ENCODE results near the gene FAM50B.
A peak's percentile ranks its signal among the peaks of the same experiment; 100 is the strongest.

Gene FAM50B

GRCh38 chr6:3867641-3868502 is 18.7 kb downstream of the FAM50B start:
- intact Hi-C loops (cut with DNase I), result no loop called here
- DNase-seq, result peak in 1 of 42 donors; percentile 30

- intact Hi-C loops (cut with DNase I), result no loop called here
- peak in 16 of 42 donors; percentile 8 to 63 (median 32) for DNase-seq
Measured at GRCh38 chr6:3868544-3868943, 19.4 kb downstream of the FAM50B start.

GRCh38 chr6:3869284-3869631 is 20.1 kb downstream of the FAM50B start:
- intact Hi-C loops (cut with DNase I), result no loop called here
- peak in 1 of 42 donors; percentile 31 for DNase-seq

- DNase-seq, result peak in 1 of 42 donors; percentile 5
- intact Hi-C loops (cut with DNase I), result no loop called here
Measured at GRCh38 chr6:3869632-3870527, 20.7 kb downstream of the FAM50B start.

DNA sequence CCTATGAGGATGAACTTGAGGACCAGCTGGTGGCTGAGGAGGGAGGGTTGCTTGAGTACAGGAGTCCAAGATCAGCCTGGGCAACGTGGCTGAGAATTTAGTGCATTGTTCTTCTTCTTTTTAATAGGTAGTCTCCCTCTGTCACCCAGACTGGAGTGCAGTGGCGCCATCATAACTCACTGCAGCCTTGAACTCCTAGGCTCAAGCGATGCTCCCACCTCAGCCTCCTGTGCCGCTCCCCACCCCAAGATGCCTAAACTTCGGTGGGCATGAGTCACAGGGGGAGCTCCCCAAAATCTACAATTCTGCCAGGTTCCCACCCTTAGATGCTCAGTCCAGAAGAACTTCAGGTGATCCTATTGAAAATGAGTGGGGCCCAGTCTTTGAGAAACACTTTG is 21.4 kb downstream of the FAM50B start:
- intact Hi-C loops (cut with DNase I), result no loop called here
- peak in 1 of 42 donors; percentile 7 for DNase-seq

- intact Hi-C loops (cut with DNase I), result no loop called here
- DNase-seq, result peak in 1 of 42 donors; percentile 9
Measured at GRCh38 chr6:3871515-3871914, 22.3 kb downstream of the FAM50B start.

- no peak for DNase-seq
Measured at GRCh38 chr6:3871939-3872338, 22.8 kb downstream of the FAM50B start.

GRCh38 chr6:3872370-3872854 is 23.2 kb downstream of the FAM50B start:
- intact Hi-C loops (cut with DNase I), result no loop called here
- no peak for DNase-seq

More at GRCh38 chr6:3871939-3872338, 22.8 kb downstream of the FAM50B start:
- intact Hi-C loops (cut with DNase I), result no loop called here

DNA sequence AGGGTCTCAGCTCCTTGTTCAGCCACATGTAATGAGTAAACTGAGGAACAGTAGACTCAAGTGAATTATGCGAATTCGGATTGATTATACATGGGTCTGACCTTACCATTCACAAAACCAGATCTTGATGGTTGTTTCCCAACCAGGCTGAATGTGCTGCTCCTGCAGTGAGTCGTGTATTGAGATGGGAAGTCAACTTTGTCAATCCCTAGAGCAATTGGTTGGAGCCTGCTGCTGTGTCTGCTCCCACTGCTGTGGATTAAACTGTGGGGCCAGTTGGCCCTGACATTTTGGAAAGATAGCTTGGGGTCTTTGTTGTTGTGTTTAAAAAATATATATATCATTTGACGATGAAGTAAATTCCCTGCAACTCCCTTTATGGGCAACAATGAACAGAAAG is 23.9 kb downstream of the FAM50B start:
- intact Hi-C loops (cut with DNase I), result no loop called here
- no peak for DNase-seq

DNA sequence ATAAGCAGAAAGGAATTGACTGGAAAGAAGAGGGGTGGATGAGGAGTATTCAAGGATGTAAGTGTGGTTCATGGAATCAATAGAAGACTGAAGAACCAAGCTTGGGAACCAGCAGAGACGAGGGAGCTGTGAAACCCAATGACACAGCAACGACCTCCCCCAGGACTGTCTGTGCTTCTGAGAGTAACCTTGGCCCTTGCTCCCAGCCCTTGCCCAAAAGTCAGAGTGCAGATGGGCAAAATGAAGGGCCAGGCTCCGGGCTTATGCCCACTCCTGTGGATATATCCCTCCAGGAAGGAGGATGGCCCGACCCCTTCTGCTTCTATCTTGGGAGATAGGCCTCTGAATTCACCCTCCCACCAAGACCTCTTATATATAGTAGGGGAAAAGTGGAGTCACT is 24.9 kb downstream of the FAM50B start:
- intact Hi-C loops (cut with DNase I), result no loop called here

GRCh38 chr6:3875486-3875885 is 26.3 kb downstream of the FAM50B start:
- no peak for DNase-seq
- intact Hi-C loops (cut with DNase I), result no loop called here

More for the DNA sequence above, 24.9 kb downstream of the FAM50B start:
- DNase-seq, result no peak

DNA sequence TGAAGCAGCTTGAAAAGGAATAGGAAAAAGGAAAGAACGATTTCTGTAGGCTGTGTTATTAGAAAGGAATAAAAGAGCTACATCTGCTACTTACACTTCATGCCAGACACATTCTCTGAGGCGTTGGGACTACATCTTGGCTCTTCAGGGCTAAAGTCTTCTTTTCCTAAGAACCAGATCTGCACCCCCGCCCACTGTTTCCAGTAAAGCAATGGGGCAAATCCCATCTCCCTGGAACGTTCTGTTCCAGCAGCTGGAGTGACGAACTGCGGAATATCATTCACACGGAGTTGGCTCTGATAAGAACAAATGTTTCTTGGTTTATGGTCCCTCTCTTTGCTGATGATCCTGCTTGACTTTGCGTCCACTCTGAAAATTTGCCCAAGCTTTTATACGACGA is 26.9 kb downstream of the FAM50B start:
- no peak for DNase-seq
- intact Hi-C loops (cut with DNase I), result no loop called here

- intact Hi-C loops (cut with DNase I), result no loop called here
- no peak for DNase-seq
Measured at GRCh38 chr6:3876866-3877265, 27.7 kb downstream of the FAM50B start.

- intact Hi-C loops (cut with DNase I), result no loop called here
Measured at GRCh38 chr6:3878048-3878666, 29.0 kb downstream of the FAM50B start.

DNA sequence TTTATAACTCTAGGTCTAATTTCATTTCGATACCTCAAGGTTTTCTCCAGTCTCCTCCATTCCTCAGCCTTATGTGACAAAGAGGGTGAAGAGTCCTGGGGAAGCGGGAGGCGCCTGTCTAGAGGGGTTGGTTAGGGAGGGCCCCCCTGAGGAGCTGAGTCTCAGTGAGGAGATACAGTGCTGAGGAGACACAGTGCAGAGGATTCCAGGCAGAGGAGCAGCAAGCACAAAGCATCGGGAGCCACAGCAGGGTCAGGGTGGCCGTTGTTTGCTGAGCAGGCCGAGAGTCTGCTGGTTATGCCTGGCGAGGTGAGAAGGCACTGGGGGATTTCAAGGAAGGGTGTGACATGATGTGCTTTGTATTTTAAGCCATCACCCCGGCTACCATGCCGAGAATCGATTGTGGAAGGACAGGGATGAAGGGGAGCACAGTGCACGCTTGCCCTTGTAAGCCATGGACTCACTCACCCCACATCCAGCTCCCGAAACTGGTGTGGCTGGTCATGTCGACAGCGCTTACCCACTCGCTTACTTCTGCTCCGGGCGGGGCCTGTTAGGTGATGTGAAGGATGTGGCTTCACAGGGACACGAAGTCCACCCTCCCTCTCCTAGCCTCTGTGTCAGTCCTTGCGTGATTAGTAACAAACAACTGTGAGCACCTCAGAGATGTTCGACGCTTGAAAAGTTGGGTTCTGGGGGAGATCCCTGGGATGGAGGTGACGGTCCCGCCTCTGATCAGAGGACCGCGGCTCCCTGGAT is 30.2 kb downstream of the FAM50B start:
- intact Hi-C loops (cut with DNase I), result no loop called here
- DNase-seq, result peak in 1 of 42 donors; percentile 33

More at GRCh38 chr6:3878048-3878666, 29.0 kb downstream of the FAM50B start:
- no peak for DNase-seq

GRCh38 chr6:3881711-3882421 is 32.7 kb downstream of the FAM50B start:
- intact Hi-C loops (cut with DNase I), result no loop called here
- peak in 1 of 42 donors; percentile 13 for DNase-seq

DNA sequence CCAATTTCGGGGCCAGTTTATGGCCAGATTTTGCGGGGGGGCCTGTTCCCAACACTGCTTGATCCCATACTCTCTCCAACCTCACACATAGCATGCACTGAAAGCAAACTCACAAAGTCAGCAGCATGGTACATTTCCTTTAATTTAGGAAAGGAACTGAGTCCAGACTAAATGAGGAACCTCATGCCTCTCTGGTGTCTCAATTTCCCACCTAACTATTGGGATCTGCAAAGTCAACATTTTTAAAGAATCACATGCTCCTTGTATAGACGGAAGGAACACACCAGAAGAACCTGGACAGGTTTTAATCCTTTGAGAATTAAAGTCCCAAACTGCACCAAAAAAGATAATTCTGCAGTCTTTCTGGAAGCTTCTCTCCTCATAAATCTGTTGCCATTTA is 33.3 kb downstream of the FAM50B start:
- intact Hi-C loops (cut with DNase I), result no loop called here
- DNase-seq, result peak in 1 of 42 donors; percentile 13

DNA sequence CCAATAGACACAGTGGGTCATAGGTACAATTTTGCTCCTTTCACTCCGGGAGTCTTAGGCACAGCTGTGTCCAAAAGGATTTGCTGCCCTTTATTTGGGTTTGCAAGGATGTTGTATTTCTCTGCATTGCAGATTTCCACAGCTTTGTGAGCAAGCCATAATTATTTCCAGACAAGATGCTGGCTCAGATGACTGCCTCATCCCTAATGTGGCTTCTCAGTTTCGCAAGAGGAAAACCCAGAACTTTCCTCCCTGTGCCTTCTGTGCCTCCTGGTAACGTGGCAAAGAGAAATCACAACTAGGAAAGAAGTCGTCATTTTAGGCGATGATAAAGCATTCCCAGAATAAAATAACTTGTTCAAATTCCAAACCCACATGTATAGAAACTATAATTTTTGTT is 33.7 kb downstream of the FAM50B start:
- DNase-seq, result peak in 1 of 42 donors; percentile 33

More for the DNA sequence above, 33.7 kb downstream of the FAM50B start:
- intact Hi-C loops (cut with DNase I), result no loop called here

Measured in head of caudate nucleus (tissue), 42 donors.